SK-N-SH treated with all-trans-retinoic acid at 6 μM for 48 hours (cell line): ENCODE measurements around the gene CDH20.
A peak's percentile ranks its signal among the peaks of the same experiment; 100 is the strongest.

Experiments used
- ATAC-seq: fragments of 200-7000 bp; cut with Tn5 transposase; 3 replicates; pipeline ENCODE4 v1.9.1; 2020; ENCODE audit warnings: mild to moderate bottlenecking, moderate library complexity
- ARNTL ChIP-seq: fragments of 450-650 bp; formaldehyde crosslinking; IDR thresholded peaks from 2 replicates; pipeline ENCODE4 v1.5.0; 2020; ENCODE audit warnings: low read depth, mild to moderate bottlenecking, moderate library complexity, borderline replicate concordance
- BACH2 ChIP-seq: fragments of 250-450 bp; sonication (Bioruptor Pico); IDR thresholded peaks from 2 replicates; pipeline ENCODE4 v1.9.0; 2021; ENCODE audit warnings: mild to moderate bottlenecking, borderline replicate concordance
- CSDC2 ChIP-seq: fragments of 250-450 bp; sonication (Bioruptor Pico); IDR thresholded peaks from 2 replicates; pipeline ENCODE4 v1.5.0; 2020; ENCODE audit warnings: mild to moderate bottlenecking, moderate library complexity
- ESRRG ChIP-seq: fragments of 250-450 bp; sonication (Bioruptor Pico); IDR thresholded peaks from 2 replicates; pipeline ENCODE4 v1.6.1; 2021; ENCODE audit warnings: mild to moderate bottlenecking
- GLIS3 ChIP-seq: fragments of 250-450 bp; sonication (Bioruptor Pico); IDR thresholded peaks from 2 replicates; pipeline ENCODE4 v1.5.0; 2020; ENCODE audit warnings: mild to moderate bottlenecking, moderate library complexity
- ISL1 ChIP-seq: fragments of 250-450 bp; sonication (Bioruptor Pico); IDR thresholded peaks from 2 replicates; pipeline ENCODE4 v2.1.2; 2022; ENCODE audit warnings: mild to moderate bottlenecking, moderate library complexity
- OSR1 ChIP-seq: fragments of 250-450 bp; sonication (Bioruptor Pico); IDR thresholded peaks from 2 replicates; pipeline ENCODE4 v1.8.0; 2022; ENCODE audit warnings: moderate library complexity, mild to moderate bottlenecking, inconsistent platforms
- PATZ1 ChIP-seq: fragments of 250-450 bp; sonication (Bioruptor Pico); IDR thresholded peaks from 2 replicates; pipeline ENCODE4 v1.8.0; 2020; ENCODE audit warnings: mild to moderate bottlenecking, moderate library complexity, borderline replicate concordance
- PPARA ChIP-seq: fragments of 250-450 bp; sonication (Bioruptor Pico); IDR thresholded peaks from 2 replicates; pipeline ENCODE4 v1.5.0; 2020; ENCODE audit warnings: mild to moderate bottlenecking, borderline replicate concordance
- RARB ChIP-seq: fragments of 250-450 bp; sonication (Bioruptor Pico); IDR thresholded peaks from 2 replicates; pipeline ENCODE4 v1.8.0; 2021; ENCODE audit warnings: mild to moderate bottlenecking, moderate library complexity
- SNAI2 ChIP-seq: fragments of 250-450 bp; sonication (Bioruptor Pico); IDR thresholded peaks from 2 replicates; pipeline ENCODE4 v1.5.0; 2020; ENCODE audit warnings: mild to moderate bottlenecking, moderate library complexity
- TCF4 ChIP-seq: fragments of 250-450 bp; sonication (Bioruptor Pico); IDR thresholded peaks from 2 replicates; pipeline ENCODE4 v1.8.0; 2021; ENCODE audit warnings: mild to moderate bottlenecking, moderate library complexity, borderline replicate concordance
- TOX ChIP-seq: fragments of 250-450 bp; sonication (Bioruptor Pico); IDR thresholded peaks from 2 replicates; pipeline ENCODE4 v1.8.0; 2021; ENCODE audit warnings: mild to moderate bottlenecking, moderate library complexity, borderline replicate concordance
- TSHZ2 ChIP-seq: fragments of 250-450 bp; sonication (Bioruptor Pico); IDR thresholded peaks from 2 replicates; pipeline ENCODE4 v1.5.0; 2020; ENCODE audit warnings: mild to moderate bottlenecking, moderate library complexity
- ZC3H10 ChIP-seq: fragments of 250-450 bp; sonication (Bioruptor Pico); IDR thresholded peaks from 2 replicates; pipeline ENCODE4 v1.5.1; 2021; ENCODE audit warnings: mild to moderate bottlenecking, moderate library complexity
- ZFP3 ChIP-seq: fragments of 250-450 bp; sonication (Bioruptor Pico); IDR thresholded peaks from 2 replicates; pipeline ENCODE4 v1.5.0; 2020; ENCODE audit warnings: mild to moderate bottlenecking, moderate library complexity
- ZFP30 ChIP-seq: fragments of 450-650 bp; formaldehyde crosslinking; IDR thresholded peaks from 2 replicates; pipeline ENCODE4 v1.5.0; 2022; ENCODE audit warnings: mild to moderate bottlenecking, moderate library complexity
- ZNF565 ChIP-seq: fragments of 450-650 bp; formaldehyde crosslinking; conservative IDR thresholded peaks from 2 replicates; pipeline ENCODE4 v1.5.0; 2020; ENCODE audit warnings: low read depth, mild to moderate bottlenecking, moderate library complexity
- ZNF70 ChIP-seq: fragments of 450-650 bp; formaldehyde crosslinking; IDR thresholded peaks from 2 replicates; pipeline ENCODE4 v1.5.0; 2020; ENCODE audit warnings: mild to moderate bottlenecking, moderate library complexity
- TF ChIP-seq, protein P1 (sequence below): fragments of 250-450 bp; sonication (Bioruptor Pico); IDR thresholded peaks from 2 replicates; pipeline ENCODE4 v1.8.0; 2021; ENCODE audit warnings: low read depth, mild to moderate bottlenecking, moderate library complexity, borderline replicate concordance

Gene CDH20

DNA sequence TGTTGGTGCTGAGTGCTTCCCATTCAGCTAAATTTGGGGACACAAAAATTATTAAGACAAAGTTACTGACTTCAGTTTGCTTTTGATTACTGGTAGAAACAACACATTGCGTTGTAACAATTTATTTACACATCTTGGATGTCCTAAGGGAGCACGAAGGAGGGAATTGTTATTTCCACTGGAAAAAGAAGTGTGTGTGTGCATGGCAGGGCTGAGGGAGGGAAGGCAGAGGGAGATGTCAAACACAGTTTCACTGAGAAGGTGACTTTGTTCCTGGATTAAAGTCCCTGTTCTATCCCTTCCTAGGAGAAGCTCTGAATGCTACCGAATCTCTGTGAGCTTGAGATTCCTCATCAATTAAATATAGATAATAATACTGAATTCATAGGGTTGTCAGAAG, 3.8 kb upstream of the CDH20 start:
- no peak for ATAC-seq
- no peak for TF ChIP-seq ZNF70 (CRISPR knock-in tag)
- TF ChIP-seq GLIS3 (CRISPR knock-in tag): no peak
- no peak for TF ChIP-seq ZFP3
- no peak for TF ChIP-seq TOX
- TF ChIP-seq, protein P1, sequence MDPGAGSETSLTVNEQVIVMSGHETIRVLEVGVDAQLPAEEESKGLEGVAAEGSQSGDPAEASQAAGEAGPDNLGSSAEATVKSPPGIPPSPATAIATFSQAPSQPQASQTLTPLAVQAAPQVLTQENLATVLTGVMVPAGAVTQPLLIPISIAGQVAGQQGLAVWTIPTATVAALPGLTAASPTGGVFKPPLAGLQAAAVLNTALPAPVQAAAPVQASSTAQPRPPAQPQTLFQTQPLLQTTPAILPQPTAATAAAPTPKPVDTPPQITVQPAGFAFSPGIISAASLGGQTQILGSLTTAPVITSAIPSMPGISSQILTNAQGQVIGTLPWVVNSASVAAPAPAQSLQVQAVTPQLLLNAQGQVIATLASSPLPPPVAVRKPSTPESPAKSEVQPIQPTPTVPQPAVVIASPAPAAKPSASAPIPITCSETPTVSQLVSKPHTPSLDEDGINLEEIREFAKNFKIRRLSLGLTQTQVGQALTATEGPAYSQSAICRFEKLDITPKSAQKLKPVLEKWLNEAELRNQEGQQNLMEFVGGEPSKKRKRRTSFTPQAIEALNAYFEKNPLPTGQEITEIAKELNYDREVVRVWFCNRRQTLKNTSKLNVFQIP (CRISPR knock-in tag): no peak
- TF ChIP-seq TSHZ2 (CRISPR knock-in tag): no peak
- TF ChIP-seq ZNF565: no peak
- no peak for TF ChIP-seq ZC3H10 (CRISPR knock-in tag)
- no peak for TF ChIP-seq BACH2 (CRISPR knock-in tag)
- no peak for TF ChIP-seq PPARA (CRISPR knock-in tag)
- TF ChIP-seq CSDC2 (CRISPR knock-in tag): no peak
- no peak for TF ChIP-seq OSR1
- TF ChIP-seq PATZ1: no peak

GRCh38 chr18:61331051-61331450, 2.2 kb upstream of the CDH20 start:
- TF ChIP-seq ESRRG (CRISPR knock-in tag) (no peak), TSHZ2 (CRISPR knock-in tag) (no peak)
- no peak for ATAC-seq

DNA sequence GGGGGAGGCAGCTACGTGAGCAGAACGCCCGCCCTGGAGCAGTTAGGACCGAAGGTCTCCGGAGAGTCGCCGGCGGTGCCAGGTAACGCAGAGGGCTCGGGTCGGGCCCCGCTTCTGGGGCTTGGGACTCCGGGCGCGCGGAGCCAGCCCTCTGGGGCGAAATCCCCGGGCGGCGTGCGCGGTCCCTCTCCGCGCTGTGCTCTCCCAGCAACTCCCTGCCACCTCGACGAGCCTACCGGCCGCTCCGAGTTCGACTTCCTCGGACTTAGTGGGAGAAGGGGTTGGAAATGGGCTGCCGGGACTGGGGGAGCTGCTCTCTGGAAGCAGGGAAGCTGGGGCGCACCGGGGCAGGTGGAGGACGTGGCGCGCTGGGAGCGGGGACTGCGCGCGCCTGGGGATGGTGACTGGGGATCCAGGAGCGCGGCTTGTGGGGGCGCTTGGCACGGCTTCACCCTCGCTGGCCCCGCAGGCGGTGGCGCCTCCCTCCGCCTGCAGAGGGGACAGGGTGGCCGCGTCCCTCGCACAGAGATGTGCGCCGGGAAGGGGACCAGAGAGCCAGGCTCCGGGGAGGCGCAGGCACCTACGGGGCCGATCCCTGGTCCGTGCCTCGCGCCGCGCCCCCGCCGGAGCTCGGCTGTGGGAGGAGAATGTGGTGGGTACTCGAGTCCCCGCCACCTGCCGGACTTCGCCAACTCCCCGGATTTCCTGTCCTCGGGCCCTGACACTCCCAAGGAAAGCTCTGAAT, 688 bp downstream of the CDH20 start:
- TF ChIP-seq, protein P1 (CRISPR knock-in tag): no peak
- TF ChIP-seq ZFP3 (no peak), ARNTL (CRISPR knock-in tag) (no peak), BACH2 (CRISPR knock-in tag) (no peak), OSR1 (no peak), ZFP30 (no peak), PATZ1 (no peak), ZNF70 (CRISPR knock-in tag) (no peak), TSHZ2 (CRISPR knock-in tag) (no peak), RARB (no peak), SNAI2 (CRISPR knock-in tag) (no peak), TCF4 (CRISPR knock-in tag) (no peak), GLIS3 (CRISPR knock-in tag) (no peak), CSDC2 (CRISPR knock-in tag) (no peak), ISL1 (CRISPR knock-in tag) (no peak)
- peak; percentile 75 for ATAC-seq
